K562 (cell line): Measurements from ENCODE around the gene ZNF326. TPM values are rescaled to one million over a fixed set of nuclear protein-coding genes. Genes with fewer than 3 reads are reported as not detected.

Source experiments
- CBX5 ChIP-seq: IDR thresholded peaks from 2 replicates; pipeline ENCODE4 v1.6.1; 2014; ENCODE audit warnings: low read depth, borderline replicate concordance
- CTBP1 ChIP-seq: fragments of 450-650 bp; IDR thresholded peaks from 2 replicates; pipeline ENCODE4 v1.6.1; 2016; ENCODE audit warnings: borderline replicate concordance
- ERF ChIP-seq: fragments of 450-650 bp; formaldehyde crosslinking; IDR thresholded peaks from 2 replicates; pipeline ENCODE4 v1.4.0; 2020; ENCODE audit warnings: mild to moderate bottlenecking, mixed read lengths
- EZH2 ChIP-seq: IDR thresholded peaks from 2 replicates; pipeline ENCODE4 v1.6.1; 2012; ENCODE audit warnings: low read depth, mild to moderate bottlenecking, inconsistent platforms, low read length, borderline replicate concordance
- LCOR ChIP-seq: sonication (generic); formaldehyde crosslinking; IDR thresholded peaks from 2 replicates; pipeline ENCODE4 v1.8.0; 2022; ENCODE audit warnings: mild to moderate bottlenecking, missing genetic modification reagents
- MAFF ChIP-seq: IDR thresholded peaks from 2 replicates; pipeline ENCODE4 v1.6.1; 2012; ENCODE audit warnings: low read length, improper control_type of control experiment
- MAX ChIP-seq: sonication (generic); formaldehyde crosslinking; IDR thresholded peaks from 2 replicates; pipeline ENCODE4 v1.9.0; 2022; ENCODE audit warnings: mild to moderate bottlenecking, missing genetic modification reagents
- MEIS2 ChIP-seq: fragments of 450-650 bp; IDR thresholded peaks from 2 replicates; pipeline ENCODE4 v1.6.1; 2014; ENCODE audit warnings: mild to moderate bottlenecking; ENCODE audit not compliant: partially characterized antibody
- NONO ChIP-seq, 2 experiments: fragments of 200-400 bp in 1 of 2; fragments of 450-650 bp in 1 of 2; formaldehyde crosslinking in 1 of 2; IDR thresholded peaks; 2 replicates each; pipeline ENCODE4 v1.6.1; 2017; ENCODE audit warnings: low read depth in 2 of 2, mild to moderate bottlenecking in 2 of 2, moderate library complexity in 2 of 2, low read length in 1 of 2
- PML ChIP-seq: IDR thresholded peaks from 2 replicates; pipeline ENCODE4 v1.6.1; 2012; ENCODE audit warnings: low read length, inconsistent platforms
- RNF219 ChIP-seq: fragments of 250-450 bp; sonication (Bioruptor Pico); IDR thresholded peaks from 2 replicates; pipeline ENCODE4 v1.5.0; 2022; ENCODE audit warnings: mild to moderate bottlenecking
- SMAD1 ChIP-seq: fragments of 150-350 bp; IDR thresholded peaks from 2 replicates; pipeline ENCODE4 v1.6.1; 2014; ENCODE audit warnings: low read length, low read depth; ENCODE audit not compliant: partially characterized antibody
- SMARCB1 ChIP-seq: IDR thresholded peaks from 2 replicates; pipeline ENCODE4 v1.6.1; 2011; ENCODE audit warnings: improper control_type of control experiment, low read depth; ENCODE audit not compliant: insufficient read length
- STAG1 ChIP-seq: sonication (generic); formaldehyde crosslinking; IDR thresholded peaks from 2 replicates; pipeline ENCODE4 v1.5.0; 2020; ENCODE audit warnings: missing genetic modification reagents, borderline replicate concordance
- ZBTB12 ChIP-seq: fragments of 250-450 bp; sonication (Bioruptor Pico); IDR thresholded peaks from 2 replicates; pipeline ENCODE4 v1.4.0; 2020
- ZNF263 ChIP-seq: sonication (generic); formaldehyde crosslinking; IDR thresholded peaks from 2 replicates; pipeline ENCODE4 v1.8.0; 2022; ENCODE audit warnings: mild to moderate bottlenecking, missing genetic modification reagents, borderline replicate concordance
- polyA plus RNA-seq, 8 experiments: library from polyadenylated mRNA; depleted of rRNA in 4 of 8; stranded (reverse) in 5 of 8; unstranded in 3 of 8; fragments of >200 nt; fragmentation: Nextera tagmentation in 2 of 8; fragmentation: Illumina TruSeq in 1 of 8; extraction: Ambion mirVana in 2 of 8; extraction: Trizol in 1 of 8; gene quantifications; 2 replicates each; pipeline versions ENCODE4 v1.2.1 to v1.2.3, GENCODE V29; 2011 to 2014; ENCODE audit warnings: inconsistent platforms in 1 of 8, missing spikeins in 1 of 8
- total RNA-seq, 7 experiments: library from RNA; depleted of rRNA in 6 of 7; stranded (reverse); fragments of >200 nt in 6 of 7; fragmentation: Illumina TruSeq in 2 of 7; extraction: Trizol in 2 of 7; gene quantifications; 2 replicates each; pipeline versions ENCODE4 v1.2.1 to v1.2.3, GENCODE V29; 2011 to 2021; ENCODE audit warnings: low replicate concordance in 1 of 7
- TF ChIP-seq, protein P1 (sequence below): sonication (generic); formaldehyde crosslinking; IDR thresholded peaks from 2 replicates; pipeline ENCODE4 v1.8.0; 2022; ENCODE audit warnings: missing genetic modification reagents, mild to moderate bottlenecking, borderline replicate concordance
- TF ChIP-seq, protein P2 (sequence below): IDR thresholded peaks from 2 replicates; pipeline ENCODE4 v1.6.1; 2011; ENCODE audit not compliant: insufficient read length; ENCODE audit errors: extremely low read depth
- TF ChIP-seq, protein P3 (sequence below): fragments of 250-450 bp; sonication (Bioruptor Pico); IDR thresholded peaks from 2 replicates; pipeline ENCODE4 v1.4.0; 2020; ENCODE audit warnings: mild to moderate bottlenecking, moderate library complexity

The ZNF326 gene
- total and polyA plus RNA-seq, 9 of the 15 experiments (the other 6 are each of a cell fraction or from before 2014, with no cell fraction given) = 7.2 to 33.2 (median 20.1) TPM

DNA sequence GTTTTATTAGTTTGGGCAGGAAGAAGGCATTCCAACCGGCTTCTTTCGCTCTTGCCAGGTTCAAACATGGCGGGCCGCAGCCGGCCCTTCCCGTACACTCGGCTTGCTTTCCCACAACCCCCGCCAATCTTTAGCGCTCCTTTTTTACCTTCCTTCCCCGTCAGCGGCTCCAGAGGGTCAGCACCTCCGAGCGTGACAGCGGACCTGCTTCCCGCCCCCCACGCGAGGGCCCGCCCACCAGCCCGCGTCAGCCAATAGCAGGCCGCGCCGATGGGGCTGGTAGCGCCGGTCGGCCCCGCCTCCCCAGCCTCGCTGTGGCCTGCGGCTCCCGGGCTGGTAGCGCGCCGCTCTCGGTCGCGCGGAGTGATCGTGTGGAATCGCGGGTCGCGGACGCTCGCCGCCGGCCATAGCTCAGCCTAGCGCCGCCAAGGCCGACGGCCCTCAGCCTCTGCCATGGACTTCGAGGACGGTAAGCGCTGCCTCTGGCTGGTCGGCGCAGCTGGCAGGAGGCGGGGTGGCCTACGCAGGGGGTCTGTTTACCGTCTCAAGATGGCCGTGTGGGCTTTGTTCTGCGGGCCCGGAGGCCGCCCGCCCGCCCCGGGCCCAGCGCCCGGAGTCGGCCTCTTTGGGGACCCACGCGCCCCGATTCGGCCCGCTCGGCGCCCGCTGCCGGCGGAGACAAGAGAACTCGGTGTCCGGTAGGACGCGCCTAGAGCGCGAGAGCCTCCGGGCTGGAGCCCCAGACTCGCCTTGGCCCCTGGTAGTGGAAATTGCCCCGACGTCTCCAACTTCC, at the start of gene ZNF326 (continued):
- TF ChIP-seq STAG1 (no peak), NONO (IDR thresholded peaks at IDR 0.05; ENCODE audit: low read depth in 2 of 2, low read length in 1 of 2) (peak in 1 of 2 experiments; percentile 87; a peak in 2 of 4 replicates), EZH2 (no peak), SMAD1 (no peak), MAX (CRISPR knock-in tag) (peak; percentile 79), SMARCB1 (no peak), ERF (CRISPR knock-in tag) (no peak), ZBTB12 (no peak; the same call in 1 of the 2 replicates), CTBP1 (peak; percentile 84), LCOR (peak; percentile 53; the same call in 1 of the 2 replicates), ZNF263 (CRISPR knock-in tag) (peak; percentile 67; the same call in 1 of the 2 replicates), RNF219 (no peak), CBX5 (no peak), MEIS2 (peak; percentile 47), PML (peak; percentile 83), MAFF (no peak)
- TF ChIP-seq, protein P1, sequence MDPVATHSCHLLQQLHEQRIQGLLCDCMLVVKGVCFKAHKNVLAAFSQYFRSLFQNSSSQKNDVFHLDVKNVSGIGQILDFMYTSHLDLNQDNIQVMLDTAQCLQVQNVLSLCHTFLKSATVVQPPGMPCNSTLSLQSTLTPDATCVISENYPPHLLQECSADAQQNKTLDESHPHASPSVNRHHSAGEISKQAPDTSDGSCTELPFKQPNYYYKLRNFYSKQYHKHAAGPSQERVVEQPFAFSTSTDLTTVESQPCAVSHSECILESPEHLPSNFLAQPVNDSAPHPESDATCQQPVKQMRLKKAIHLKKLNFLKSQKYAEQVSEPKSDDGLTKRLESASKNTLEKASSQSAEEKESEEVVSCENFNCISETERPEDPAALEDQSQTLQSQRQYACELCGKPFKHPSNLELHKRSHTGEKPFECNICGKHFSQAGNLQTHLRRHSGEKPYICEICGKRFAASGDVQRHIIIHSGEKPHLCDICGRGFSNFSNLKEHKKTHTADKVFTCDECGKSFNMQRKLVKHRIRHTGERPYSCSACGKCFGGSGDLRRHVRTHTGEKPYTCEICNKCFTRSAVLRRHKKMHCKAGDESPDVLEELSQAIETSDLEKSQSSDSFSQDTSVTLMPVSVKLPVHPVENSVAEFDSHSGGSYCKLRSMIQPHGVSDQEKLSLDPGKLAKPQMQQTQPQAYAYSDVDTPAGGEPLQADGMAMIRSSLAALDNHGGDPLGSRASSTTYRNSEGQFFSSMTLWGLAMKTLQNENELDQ (CRISPR knock-in tag) = no peak
- TF ChIP-seq, protein P2, sequence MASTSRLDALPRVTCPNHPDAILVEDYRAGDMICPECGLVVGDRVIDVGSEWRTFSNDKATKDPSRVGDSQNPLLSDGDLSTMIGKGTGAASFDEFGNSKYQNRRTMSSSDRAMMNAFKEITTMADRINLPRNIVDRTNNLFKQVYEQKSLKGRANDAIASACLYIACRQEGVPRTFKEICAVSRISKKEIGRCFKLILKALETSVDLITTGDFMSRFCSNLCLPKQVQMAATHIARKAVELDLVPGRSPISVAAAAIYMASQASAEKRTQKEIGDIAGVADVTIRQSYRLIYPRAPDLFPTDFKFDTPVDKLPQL = no peak
- TF ChIP-seq, protein P3, sequence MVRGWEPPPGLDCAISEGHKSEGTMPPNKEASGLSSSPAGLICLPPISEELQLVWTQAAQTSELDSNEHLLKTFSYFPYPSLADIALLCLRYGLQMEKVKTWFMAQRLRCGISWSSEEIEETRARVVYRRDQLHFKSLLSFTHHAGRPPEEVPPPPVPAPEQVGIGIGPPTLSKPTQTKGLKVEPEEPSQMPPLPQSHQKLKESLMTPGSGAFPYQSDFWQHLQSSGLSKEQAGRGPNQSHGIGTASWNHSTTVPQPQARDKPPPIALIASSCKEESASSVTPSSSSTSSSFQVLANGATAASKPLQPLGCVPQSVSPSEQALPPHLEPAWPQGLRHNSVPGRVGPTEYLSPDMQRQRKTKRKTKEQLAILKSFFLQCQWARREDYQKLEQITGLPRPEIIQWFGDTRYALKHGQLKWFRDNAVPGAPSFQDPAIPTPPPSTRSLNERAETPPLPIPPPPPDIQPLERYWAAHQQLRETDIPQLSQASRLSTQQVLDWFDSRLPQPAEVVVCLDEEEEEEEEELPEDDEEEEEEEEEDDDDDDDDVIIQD (CRISPR knock-in tag) = no peak
